Stimulated activated CD4-positive, alpha-beta T cell treated with anti-CD3 and anti-CD28 coated beads, Interleukin-4, amount 100 ng/mL, for 1 hour (primary cell): ENCODE results near the gene DCLK1.
"Not testable (repeated sequence)": the region's sequence is repeated elsewhere in the genome, so short reads cannot be mapped to it uniquely, and the experiment has no call there.

Experiments used
- DNase-seq: peaks from one replicate; pipeline ENCODE4 v3.0.0-alpha.2; 2020

DCLK1 gene

GRCh38 chr13:36031490-36031889, 99.7 kb downstream of the DCLK1 start:
- DNase-seq, result no peak

DNA sequence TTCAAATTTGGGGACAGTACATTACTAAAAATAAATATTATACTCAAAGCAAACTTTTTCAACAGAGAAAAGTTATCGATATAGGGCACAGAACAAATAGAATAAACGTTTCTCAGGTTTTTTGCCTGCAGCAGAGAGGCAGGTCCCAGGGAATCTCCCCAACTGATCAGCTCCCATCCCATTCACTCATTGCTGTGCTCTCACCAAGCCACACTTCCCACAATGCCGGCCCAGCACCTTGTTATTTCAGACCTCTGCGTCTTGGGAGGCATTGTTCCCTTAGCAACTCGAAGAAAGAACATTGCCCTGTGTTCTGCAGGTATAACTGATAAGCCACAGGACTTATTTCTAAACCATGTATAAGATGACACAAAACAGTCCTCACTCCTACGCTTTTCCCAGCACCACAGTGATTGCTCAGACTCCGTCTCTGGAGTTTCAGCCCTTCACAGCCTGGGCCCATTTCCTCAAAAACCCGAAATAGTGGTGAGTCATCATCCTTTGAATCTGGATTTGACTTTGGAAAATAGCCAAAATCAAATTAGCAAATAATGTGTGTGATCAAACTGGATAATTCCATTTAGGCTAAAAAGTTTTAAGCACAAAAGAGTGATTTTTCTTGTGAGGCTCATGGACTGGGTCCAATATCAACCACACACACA, 100.4 kb downstream of the DCLK1 start:
- DNase-seq, result no peak

GRCh38 chr13:36029166-36029565, 102.0 kb downstream of the DCLK1 start:
- DNase-seq, result no peak

DNA sequence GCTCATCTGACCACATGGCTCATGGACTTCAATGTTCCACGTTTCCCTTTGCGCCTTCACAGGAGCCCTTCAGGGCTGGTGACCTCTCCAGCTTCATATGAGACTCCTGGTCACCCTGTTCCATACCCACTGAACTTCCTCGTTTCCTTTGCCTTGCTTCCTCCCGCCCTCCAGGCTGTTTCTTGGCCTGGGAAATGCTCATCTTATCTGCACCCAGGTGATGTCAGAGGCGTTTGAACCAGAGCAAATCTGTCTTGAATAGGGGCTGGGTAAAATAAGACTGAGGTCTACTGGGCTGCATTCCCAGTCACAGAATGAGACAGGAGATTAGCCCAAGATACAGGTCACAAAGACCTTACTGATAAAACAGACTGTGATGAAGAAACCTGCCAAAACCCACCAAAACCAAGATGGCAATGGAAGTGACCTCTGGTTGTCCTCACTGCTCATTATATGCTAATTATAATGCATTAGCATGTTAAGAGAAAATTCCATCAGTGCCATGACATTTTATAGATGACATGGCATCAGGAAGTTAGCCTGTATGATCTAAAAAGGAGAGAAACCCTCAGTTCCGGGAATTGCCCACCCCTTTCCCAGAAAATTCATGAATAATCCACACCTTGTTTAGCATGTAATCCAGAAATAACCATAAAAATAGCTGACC, 102.7 kb downstream of the DCLK1 start:
- DNase-seq, result no peak

DNA sequence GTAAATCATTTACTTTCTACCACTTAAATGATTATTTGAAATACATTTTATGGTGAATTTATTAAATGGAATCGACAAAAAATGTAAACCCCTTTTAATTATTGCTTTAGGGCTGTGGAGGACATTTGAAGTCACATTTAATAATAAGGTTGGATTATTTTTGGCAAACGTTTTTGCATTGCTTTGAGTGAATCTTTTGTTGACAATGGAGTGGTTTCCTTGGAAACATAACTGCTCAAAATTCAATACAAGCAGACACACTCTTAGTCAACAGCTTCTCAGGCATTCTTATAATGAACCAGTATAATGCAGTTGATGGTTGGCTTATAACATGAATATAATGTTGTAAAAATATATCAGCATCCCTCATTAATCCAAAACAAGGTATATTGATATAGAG, 104.7 kb downstream of the DCLK1 start:
- no peak for DNase-seq

DNA sequence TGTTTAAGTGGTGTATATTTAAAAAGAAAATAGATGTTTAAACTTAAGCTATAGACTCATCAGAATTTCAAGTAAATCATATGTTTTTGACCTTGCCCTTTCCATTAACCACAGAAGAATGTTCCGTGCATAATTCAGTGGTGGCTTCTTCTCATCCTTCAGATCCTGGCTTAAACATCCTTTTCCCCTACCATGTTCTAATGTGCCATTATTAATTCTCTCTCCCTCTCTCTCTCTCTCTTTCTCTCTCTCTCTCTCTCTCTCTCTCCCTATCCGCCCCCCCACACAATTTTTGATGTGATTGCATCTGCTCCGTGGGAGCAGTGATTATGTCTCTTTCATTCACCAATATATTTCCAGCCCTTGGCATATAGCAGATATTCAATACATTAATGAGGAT, 116.4 kb downstream of the DCLK1 start:
- DNase-seq, result no peak

DNA sequence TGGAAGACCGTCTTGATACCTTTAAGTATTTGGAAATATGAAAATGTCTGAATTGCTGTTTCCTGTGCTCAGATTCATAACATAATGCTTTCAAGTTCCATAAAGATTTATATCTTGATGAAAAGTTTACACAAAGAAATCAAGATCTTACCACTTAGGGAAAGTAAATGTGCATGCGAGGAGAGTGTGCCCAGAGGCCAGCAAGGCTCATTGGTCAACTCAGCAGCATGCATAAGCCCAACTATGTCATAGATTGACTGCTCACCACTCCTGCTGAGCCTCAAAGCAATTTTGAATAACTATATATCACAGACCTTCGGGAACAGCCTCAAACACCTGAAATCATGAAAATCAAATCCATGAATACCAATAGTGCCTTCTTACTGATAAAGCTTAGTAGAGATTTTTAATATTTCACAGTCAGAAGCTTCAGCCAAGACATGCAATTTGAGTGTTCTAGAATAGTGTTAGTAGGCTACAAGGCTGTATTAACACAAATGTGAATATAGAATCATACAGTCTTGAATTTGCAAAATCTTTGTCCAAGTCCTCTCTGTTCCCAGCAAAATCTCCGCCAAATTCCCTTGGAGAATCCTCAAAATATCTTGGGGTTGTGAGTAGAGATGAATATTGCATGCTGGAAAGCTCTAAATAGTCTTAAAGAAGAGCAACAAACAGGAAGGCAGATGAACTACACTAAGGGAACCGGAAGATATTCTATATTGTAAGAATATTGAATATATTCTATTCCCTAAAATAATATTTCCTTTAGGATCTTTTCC, 124.1 kb downstream of the DCLK1 start:
- DNase-seq, result no peak

- no peak for DNase-seq
Measured at GRCh38 chr13:36006347-36006746, 124.8 kb downstream of the DCLK1 start.

DNA sequence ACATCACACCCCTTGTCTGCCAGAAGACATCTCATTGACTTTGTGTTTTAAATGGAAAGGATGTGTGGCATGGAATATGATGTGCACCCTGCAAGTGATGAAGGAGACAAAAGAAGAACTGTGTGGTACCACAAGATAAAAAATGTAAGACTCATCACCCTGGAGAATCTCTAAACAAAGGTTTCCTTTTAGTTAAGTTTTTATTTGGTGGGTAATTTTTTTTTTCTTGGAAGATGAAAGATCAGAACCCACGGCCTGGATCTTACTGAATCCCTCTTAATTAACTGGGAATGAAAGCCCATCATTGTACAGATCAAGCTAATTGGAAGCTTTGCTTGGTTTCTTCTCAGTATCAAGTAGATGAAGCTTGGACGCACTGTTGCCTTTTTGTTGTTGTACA, 129.6 kb downstream of the DCLK1 start:
- DNase-seq, result no peak

GRCh38 chr13:36000028-36000427, 131.2 kb downstream of the DCLK1 start:
- DNase-seq, result no peak

DNA sequence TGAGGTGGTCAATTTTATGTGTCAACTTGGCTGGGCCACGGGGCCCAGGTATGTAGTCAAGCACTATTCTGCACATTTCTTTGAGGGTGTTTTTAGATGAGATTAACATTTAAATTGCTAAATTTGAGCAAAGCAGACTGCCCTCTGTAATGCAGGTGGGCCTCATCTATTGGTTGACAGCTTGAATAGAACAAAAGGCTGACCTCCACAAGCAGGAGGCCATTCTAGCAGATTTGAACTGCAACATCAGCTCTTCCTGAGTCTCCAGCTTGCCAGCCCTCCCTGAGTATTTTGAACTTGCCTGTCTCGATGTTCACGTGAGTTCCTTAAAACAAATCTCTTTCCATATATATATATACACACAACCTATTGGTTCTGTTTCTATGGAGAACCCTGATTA, 134.8 kb downstream of the DCLK1 start:
- no peak for DNase-seq

- no peak for DNase-seq
Measured at GRCh38 chr13:35995136-35995535, 136.0 kb downstream of the DCLK1 start.

GRCh38 chr13:35994131-35994966, 136.8 kb downstream of the DCLK1 start:
- DNase-seq, result no peak

DNA sequence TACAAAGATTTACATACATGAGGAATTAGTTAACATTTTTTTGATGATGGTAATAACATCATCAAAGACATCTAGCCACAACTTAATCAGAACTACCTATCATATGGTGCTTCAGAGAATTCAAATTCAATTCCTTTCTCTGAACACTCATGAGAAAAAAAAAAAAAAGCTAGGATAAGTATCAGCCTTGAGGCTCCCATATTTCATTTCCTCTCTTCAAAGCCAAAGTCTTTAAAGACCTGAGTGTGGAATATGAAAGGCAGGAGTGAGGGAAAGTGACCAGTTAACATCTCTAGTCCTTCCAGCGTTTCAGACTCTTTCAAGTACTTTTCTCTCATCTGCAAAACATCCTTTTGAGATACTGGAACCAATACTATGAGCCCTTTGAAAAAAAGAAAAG, 137.5 kb downstream of the DCLK1 start:
- DNase-seq, result no peak

DNA sequence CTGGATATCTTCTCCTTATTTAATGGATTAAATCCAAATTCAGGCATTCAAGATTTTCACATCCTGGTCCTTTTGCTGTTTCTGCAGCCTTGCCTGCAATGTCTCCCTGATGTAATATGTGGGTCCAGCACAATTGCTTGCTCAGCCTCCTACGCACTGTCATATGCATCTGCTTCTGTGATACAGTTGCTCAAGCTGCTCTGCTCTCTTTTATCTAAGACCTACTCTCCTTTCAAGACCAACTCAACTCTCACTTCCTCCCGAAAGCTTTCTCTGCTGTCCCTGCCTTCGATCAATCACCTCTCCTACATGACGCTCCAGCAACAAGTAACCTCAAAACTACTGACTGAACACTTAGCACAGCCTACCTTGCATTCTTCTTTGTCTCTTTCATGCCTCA, 138.2 kb downstream of the DCLK1 start:
- DNase-seq, result no peak

- no peak for DNase-seq
Measured at GRCh38 chr13:35990196-35990595, 141.0 kb downstream of the DCLK1 start.

DNA sequence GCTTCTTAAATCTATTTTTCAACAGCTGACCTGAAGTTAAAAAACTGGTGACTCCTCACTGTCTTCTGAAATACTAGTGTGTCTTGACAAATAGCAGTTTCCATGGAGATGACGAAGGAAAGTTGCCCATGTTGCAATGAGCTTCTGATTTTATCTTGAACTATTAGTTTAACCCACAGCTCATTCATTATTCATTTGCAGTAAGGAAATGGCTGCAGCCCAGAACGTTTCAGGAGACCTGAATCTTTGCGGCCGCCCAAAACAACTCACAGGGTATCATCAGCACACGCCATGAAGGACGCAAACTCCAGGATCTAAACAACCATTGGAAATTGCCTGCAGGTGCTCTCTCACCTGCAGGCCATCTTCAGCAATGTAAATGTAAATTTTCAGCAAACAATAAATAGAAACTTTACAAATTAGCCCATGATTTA, 142.5 kb downstream of the DCLK1 start:
- no peak for DNase-seq

- DNase-seq, result no peak
Measured at GRCh38 chr13:35987572-35988513, 143.3 kb downstream of the DCLK1 start.

- no peak for DNase-seq
Measured at GRCh38 chr13:35984776-35985453, 146.3 kb downstream of the DCLK1 start.

GRCh38 chr13:35984287-35984686, 146.9 kb downstream of the DCLK1 start:
- no peak for DNase-seq

GRCh38 chr13:35983703-35984102, 147.5 kb downstream of the DCLK1 start:
- not testable (repeated sequence) for DNase-seq
